Head of caudate nucleus (tissue), 42 donors: ENCODE measurements around the gene TEX264.
A peak's percentile ranks its signal among the peaks of the same experiment; 100 is the strongest.
"Not testable (repeated sequence)": the region's sequence is repeated elsewhere in the genome, so short reads cannot be mapped to it uniquely, and the experiment has no call there.

ENCODE experiments used
- DNase-seq, 42 donors: peaks; one replicate each; pipeline versions ENCODE4 v3.0.0 to v3.0.0-alpha.2; 2020 to 2021; ENCODE audit warnings: mixed read lengths in 7 of 42
- intact Hi-C: fragments of 100-400 bp; cut with DNase I; formaldehyde crosslinking; loops from one replicate; pipeline ENCODE4 v1.15.0; 2022

Gene TEX264

GRCh38 chr3:51722362-51722761 is 51.3 kb downstream of the TEX264 start:
- no peak for DNase-seq
- intact Hi-C loops: no loop called here

GRCh38 chr3:51727500-51727899 is 56.4 kb downstream of the TEX264 start:
- no peak for DNase-seq
- intact Hi-C loops: no loop called here

- intact Hi-C loops: no loop called here
These were observed 58.1 kb downstream of the TEX264 start for GRCh38 chr3:51729042-51729633.

GRCh38 chr3:51733859-51734571 is 63.0 kb downstream of the TEX264 start:
- DNase-seq: no peak
- intact Hi-C loops: no loop called here

More at GRCh38 chr3:51729042-51729633, 58.1 kb downstream of the TEX264 start:
- DNase-seq: no peak

GRCh38 chr3:51734572-51734907 is 63.5 kb downstream of the TEX264 start:
- DNase-seq: no peak
- intact Hi-C loops: no loop called here

- no peak for DNase-seq
- intact Hi-C loops: no loop called here
These were observed 64.0 kb downstream of the TEX264 start for GRCh38 chr3:51735039-51735438.

- intact Hi-C loops: no loop called here
- DNase-seq: no peak
These were observed 64.9 kb downstream of the TEX264 start for GRCh38 chr3:51735950-51736349.

- no peak for DNase-seq
- intact Hi-C loops: no loop called here
These were observed 68.1 kb downstream of the TEX264 start for GRCh38 chr3:51739110-51739509.

- intact Hi-C loops, DNase-seq: not testable (repeated sequence)
These were observed 71.3 kb downstream of the TEX264 start for GRCh38 chr3:51742320-51742719.

GRCh38 chr3:51742978-51743377 is 71.9 kb downstream of the TEX264 start:
- peak in 7 of 42 donors; percentile 2 to 54 (median 11) for DNase-seq
- intact Hi-C loops: not testable (repeated sequence)

GRCh38 chr3:51747840-51748239 is 76.8 kb downstream of the TEX264 start:
- no peak for DNase-seq
- intact Hi-C loops: no loop called here

GRCh38 chr3:51748327-51748726 is 77.3 kb downstream of the TEX264 start:
- no peak for DNase-seq
- intact Hi-C loops: no loop called here

- intact Hi-C loops: no loop called here
- no peak for DNase-seq
These were observed 79.8 kb downstream of the TEX264 start for GRCh38 chr3:51750878-51751277.

- intact Hi-C loops: no loop called here
- DNase-seq: no peak
These were observed 80.2 kb downstream of the TEX264 start for GRCh38 chr3:51751287-51751686.
